Hypothalamus (tissue), 51 donors: Measurements from ENCODE around the gene LRMDA.

Experiments
- DNase-seq, 51 donors: peaks; one replicate each; lab custom pipeline; 2025; lab: John Stamatoyannopoulos, UW

The LRMDA gene

GRCh38 chr10:75401569-75402485 lies 29.6 kb upstream of the LRMDA start, which contains the start of gene ZNF503:
Gene ZNF503, minus strand, starts transcription at chr10:75401764. Its CDS starts 345 bp downstream, at chr10:75401419.
- DNase-seq, result peak; percentile 68 to 98 (median 93)

GRCh38 chr10:75402486-75403143 lies 28.8 kb upstream of the LRMDA start:
- peak in 11 of 51 donors; percentile 29 to 66 (median 51) for DNase-seq

GRCh38 chr10:75403144-75403938 lies 28.1 kb upstream of the LRMDA start:
- peak in 8 of 51 donors; percentile 25 to 66 (median 44) for DNase-seq

GRCh38 chr10:75403939-75404814 lies 27.2 kb upstream of the LRMDA start:
- DNase-seq, result peak in 4 of 51 donors; percentile 17 to 51 (median 46)

- DNase-seq, result peak in 8 of 51 donors; percentile 19 to 47 (median 26)
Measured at GRCh38 chr10:75404815-75405597, 26.4 kb upstream of the LRMDA start.

GRCh38 chr10:75405598-75406461 lies 25.6 kb upstream of the LRMDA start:
- DNase-seq, result no peak

- DNase-seq, result no peak
Measured at GRCh38 chr10:75406462-75407223, 24.8 kb upstream of the LRMDA start.

- no peak for DNase-seq
Measured at GRCh38 chr10:75407224-75407712, 24.2 kb upstream of the LRMDA start.

- peak in 5 of 51 donors; percentile 7 to 41 (median 34) for DNase-seq
Measured at GRCh38 chr10:75407713-75408508, 23.5 kb upstream of the LRMDA start.

GRCh38 chr10:75408509-75408875 lies 22.9 kb upstream of the LRMDA start:
- no peak for DNase-seq

GRCh38 chr10:75408911-75409885 lies 22.2 kb upstream of the LRMDA start:
- peak in 26 of 51 donors; percentile 18 to 65 (median 42) for DNase-seq

- DNase-seq, result no peak
Measured at GRCh38 chr10:75410132-75411005, 21.1 kb upstream of the LRMDA start.

GRCh38 chr10:75414527-75414926 lies 16.9 kb upstream of the LRMDA start:
- no peak for DNase-seq

- peak in 1 of 51 donors; percentile 38 for DNase-seq
Measured at GRCh38 chr10:75417522-75417927, 13.9 kb upstream of the LRMDA start.
